ENCODE measurements around the gene FAM20B.

Gene FAM20B

DNA sequence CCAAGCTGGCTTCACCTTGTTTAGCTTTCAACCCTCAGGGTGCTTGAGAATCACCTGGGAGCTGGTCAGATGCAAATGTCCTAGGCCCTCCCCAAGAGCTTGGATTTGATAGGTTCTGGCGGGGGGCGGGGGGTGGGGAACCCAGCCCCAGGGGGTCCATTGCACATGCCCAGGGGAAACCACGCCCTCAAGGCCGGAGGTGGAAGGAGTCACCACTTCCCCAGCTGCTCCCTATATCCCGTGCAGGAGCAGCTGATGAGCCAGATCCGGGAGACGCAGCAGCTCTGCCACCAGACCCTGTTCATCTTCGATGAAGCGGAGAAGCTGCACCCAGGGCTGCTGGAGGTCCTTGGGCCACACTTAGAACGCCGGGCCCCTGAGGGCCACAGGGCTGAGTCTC is 62.0 kb downstream of the FAM20B start:
- TF ChIP-seq, protein P1, sequence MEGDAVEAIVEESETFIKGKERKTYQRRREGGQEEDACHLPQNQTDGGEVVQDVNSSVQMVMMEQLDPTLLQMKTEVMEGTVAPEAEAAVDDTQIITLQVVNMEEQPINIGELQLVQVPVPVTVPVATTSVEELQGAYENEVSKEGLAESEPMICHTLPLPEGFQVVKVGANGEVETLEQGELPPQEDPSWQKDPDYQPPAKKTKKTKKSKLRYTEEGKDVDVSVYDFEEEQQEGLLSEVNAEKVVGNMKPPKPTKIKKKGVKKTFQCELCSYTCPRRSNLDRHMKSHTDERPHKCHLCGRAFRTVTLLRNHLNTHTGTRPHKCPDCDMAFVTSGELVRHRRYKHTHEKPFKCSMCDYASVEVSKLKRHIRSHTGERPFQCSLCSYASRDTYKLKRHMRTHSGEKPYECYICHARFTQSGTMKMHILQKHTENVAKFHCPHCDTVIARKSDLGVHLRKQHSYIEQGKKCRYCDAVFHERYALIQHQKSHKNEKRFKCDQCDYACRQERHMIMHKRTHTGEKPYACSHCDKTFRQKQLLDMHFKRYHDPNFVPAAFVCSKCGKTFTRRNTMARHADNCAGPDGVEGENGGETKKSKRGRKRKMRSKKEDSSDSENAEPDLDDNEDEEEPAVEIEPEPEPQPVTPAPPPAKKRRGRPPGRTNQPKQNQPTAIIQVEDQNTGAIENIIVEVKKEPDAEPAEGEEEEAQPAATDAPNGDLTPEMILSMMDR (IDR thresholded peaks at IDR 0.05; ENCODE audit: low read depth, low read length), result no peak
- no peak overlapping the region for H3K4me3 ChIP-seq (ENCODE audit: low read depth, low read length)

DNA sequence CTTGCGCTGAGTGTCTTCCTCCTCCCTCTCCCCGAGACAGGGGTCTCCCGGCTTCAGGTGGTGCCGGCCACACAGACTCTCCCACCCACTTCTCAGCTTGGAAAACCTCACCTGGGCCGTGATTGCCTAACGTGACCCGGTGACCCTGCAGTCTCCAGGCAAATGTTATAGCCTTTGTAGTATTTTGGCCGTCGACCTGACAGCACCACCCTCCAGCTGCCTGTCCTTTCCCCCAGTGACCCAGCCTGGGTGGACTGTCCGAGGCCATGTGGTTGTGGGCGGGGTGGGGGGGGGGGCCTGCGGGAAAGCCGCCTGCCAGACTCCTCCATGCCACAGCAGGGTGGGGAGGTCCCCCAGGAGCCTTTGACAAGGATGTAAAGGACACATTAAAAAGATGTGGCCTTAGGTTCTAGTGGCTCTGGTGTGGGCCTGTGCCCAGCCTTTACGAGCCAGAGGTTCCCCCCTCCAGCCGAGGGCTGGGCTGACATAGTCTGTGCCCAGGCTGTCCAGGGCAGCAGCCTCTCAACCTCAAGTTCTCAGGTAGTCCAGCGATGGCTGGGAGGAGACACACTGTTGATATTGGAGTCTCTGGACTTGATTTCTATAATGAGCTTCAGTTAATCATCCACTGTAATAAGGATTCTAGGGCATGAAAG is 64.3 kb downstream of the FAM20B start:
- TF ChIP-seq, protein P1 (IDR thresholded peaks at IDR 0.05; ENCODE audit: low read depth, low read length), result no peak
- H3K4me3 ChIP-seq (ENCODE audit: low read depth, low read length), result no peak overlapping the region

DNA sequence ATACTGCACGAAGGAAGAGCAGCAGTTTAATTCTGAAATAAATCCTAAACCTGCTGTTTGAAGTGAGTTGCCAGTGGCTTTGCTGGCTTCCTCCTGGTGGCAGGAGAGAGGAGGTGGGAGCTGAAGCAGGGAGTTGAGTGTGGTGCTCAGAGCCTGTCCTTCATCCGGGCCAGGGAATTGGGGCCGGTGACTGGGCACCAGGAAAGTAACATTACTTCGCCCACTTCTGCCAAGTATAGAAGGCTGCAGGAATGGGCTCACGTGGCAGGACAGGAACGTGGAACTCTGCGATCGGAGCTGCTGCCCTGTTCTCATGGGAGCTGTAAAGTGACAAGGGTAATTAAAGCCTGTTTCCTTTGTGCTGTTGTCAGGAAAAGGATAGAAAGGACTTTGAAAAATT is 64.8 kb downstream of the FAM20B start:
- TF ChIP-seq, protein P1 (IDR thresholded peaks at IDR 0.05; ENCODE audit: low read depth, low read length), result no peak
- no peak overlapping the region for H3K4me3 ChIP-seq (ENCODE audit: low read depth, low read length)

DNA sequence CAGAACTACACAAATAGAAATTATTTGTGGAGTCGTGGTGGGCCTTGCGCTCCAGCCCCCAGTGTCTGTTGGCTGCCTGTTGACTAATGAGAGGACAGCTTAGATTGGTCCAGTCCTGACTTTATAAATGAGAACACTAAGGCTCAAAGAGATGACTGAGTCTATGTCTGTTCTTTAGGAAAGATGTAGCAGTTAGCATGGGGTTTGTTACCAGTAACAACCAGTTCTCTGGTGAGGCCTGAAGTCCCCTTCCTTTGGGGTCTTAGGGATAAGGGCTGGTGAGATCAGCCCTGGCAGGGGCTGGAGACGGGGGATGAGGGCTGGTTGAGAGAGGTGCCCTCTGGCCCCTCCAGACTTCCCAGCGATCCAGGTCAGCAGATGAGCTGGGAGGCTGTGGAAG is 65.2 kb downstream of the FAM20B start:
- H3K4me3 ChIP-seq (ENCODE audit: low read depth, low read length), result no peak overlapping the region
- TF ChIP-seq, protein P1 (IDR thresholded peaks at IDR 0.05; ENCODE audit: low read depth, low read length), result no peak

DNA sequence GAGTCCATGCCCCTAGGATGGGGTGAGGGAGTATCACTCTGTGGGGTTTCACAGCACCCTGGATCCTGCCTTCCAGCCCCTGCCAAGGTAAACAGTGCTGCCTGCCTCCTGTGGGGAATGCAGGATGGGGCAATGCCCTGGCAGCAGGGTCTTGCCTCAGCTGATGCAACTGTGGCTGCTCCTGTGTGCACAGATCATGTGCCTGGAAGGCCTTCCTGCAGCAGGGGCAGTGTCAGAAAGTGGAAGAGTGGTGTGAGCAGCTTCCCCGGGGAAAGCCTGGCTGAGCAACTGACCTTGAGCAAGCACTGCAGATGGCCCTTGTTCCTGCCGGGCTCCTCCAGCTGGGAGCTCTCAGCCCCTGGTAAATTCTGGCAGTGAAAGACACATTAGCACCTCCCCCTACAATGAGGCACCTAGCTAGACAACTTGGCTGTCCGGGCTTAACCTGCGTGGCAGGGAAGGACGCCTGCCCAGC is 66.0 kb downstream of the FAM20B start:
- TF ChIP-seq, protein P1 (IDR thresholded peaks at IDR 0.05; ENCODE audit: low read depth, low read length), result no peak
- H3K4me3 ChIP-seq (ENCODE audit: low read depth, low read length), result no peak overlapping the region

DNA sequence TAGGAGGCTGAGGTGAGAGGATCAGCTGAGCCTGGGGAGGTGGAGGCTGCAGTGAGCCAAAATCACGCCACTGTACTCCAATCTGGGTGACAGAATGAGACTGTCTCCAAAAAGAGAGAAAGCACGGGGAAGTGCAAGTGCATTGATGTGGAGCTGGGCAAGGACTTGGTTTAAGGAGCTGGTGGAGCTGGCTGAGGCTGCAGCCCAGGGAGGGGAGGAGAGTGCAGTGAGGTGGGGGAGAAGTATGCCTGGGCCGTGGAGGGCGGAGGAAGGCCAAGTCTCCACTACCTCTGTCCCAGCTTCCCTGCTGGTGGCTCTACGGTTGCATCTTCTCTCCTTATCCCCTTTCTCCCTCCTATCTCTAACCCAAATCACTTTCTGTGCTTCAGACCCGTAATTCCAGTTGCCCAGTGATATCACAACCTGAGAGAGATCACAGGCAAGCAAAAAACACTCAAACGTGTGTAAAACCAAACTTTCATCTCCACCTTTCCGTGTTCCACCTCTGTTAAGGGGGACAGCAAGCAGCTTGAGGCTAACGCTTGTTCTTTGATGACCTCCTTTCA is 67.3 kb downstream of the FAM20B start:
- TF ChIP-seq, protein P1 (IDR thresholded peaks at IDR 0.05; ENCODE audit: low read depth, low read length), result no peak
- H3K4me3 ChIP-seq (ENCODE audit: low read depth, low read length), result no peak overlapping the region

DNA sequence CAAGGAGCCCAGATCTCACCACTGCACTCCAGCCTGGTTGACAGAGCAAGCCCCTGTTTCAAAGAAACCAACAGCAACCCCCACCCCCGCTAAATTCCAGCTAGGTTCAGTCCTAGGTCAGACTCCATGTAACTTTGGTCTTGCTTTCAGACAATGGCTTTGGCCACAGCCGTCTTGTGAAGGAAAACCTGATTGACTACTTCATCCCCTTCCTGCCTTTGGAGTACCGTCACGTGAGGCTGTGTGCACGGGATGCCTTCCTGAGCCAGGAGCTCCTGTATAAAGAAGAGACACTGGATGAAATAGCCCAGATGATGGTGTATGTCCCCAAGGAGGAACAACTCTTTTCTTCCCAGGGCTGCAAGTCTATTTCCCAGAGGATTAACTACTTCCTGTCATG is 69.1 kb downstream of the FAM20B start:
- TF ChIP-seq, protein P1 (IDR thresholded peaks at IDR 0.05; ENCODE audit: low read depth, low read length), result no peak
- H3K4me3 ChIP-seq (ENCODE audit: low read depth, low read length), result no peak overlapping the region
